Renal pelvis (tissue), 4 donors: ENCODE measurements around the gene SYT9. TPM values are rescaled to one million over a fixed set of nuclear protein-coding genes. Genes with fewer than 3 reads are reported as not detected.
"Not testable (repeated sequence)": the region's sequence is repeated elsewhere in the genome, so short reads cannot be mapped to it uniquely, and the experiment has no call there.

Experiments
- DNase-seq: peaks from one replicate; pipeline ENCODE4 v3.0.0-alpha.2; 2013
- polyA plus RNA-seq, 3 donors: library from polyadenylated mRNA; unstranded; fragments of 120-200 nt; gene quantifications; one replicate each; pipeline ENCODE4 v1.2.1, GENCODE V29; 2013; ENCODE audit not compliant: insufficient read length in 3 of 3

The SYT9 gene
- polyA plus RNA-seq, 3 donors: 3.7 to 5.1 (median 4.3) TPM

DNA sequence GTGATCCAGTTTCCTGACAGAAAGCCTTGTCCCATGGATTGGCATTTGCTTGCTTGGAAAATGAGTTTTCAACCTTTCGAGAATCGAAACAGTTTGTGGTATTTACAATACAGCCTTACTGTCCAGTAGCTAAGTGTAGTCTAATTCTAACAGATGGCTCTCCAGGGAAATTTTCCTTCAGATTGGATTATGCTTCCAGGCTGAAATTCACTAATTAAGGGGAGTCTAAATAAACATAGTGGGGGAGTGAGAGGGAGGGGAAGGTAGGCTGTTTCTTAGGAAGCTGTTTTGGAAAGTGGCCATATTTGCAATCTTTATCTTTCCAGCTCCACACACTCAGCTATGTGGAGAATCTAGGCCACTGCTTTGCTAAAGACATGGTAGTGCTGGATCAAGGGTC is 81.3 kb downstream of the SYT9 start:
- no peak for DNase-seq

GRCh38 chr11:7335442-7335841 is 83.7 kb downstream of the SYT9 start:
- DNase-seq: not testable (repeated sequence)

GRCh38 chr11:7341551-7341950 is 89.8 kb downstream of the SYT9 start:
- DNase-seq: no peak

DNA sequence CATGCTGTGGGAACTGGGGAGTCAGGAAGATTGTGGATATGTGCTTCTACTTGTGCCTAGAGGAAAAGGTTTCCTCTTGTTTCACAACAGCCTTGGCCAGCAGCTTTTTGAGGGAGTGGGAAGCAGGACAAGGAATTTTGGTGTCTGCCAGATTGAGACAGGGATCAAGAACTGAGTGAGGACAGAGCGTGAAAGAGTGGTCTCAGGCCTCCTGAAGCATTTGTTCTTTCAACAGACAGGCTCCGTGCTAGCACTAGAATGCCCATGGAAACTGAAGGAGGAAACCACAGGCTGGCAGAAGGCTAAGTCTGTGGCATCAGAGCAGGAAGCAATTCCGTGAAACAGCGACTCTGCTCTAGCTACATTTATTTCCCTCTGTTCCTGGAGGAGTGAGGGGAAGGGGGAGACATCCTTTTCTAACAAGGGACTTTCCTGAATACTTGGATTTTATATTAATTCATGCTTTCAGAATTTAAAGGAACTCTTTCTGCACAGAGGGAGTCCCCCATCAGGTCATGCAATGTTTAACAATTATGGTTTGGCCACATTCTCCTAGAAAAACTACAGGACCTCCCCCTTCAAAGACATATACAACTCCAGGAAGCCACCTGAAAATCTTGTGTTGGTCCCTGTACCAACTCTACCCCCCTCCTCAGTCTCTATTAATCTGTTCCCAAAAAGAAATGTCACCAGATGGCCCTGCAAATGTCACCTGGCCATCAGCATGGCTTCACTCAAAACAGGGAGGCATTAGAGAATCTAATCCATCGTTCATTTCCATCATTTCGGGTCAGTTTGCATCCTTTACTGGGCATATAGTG is 96.1 kb downstream of the SYT9 start:
- DNase-seq: no peak

GRCh38 chr11:7348432-7349304 is 97.0 kb downstream of the SYT9 start:
- DNase-seq: no peak

- DNase-seq: no peak
Observed at GRCh38 chr11:7351228-7351627, 99.5 kb downstream of the SYT9 start.

DNA sequence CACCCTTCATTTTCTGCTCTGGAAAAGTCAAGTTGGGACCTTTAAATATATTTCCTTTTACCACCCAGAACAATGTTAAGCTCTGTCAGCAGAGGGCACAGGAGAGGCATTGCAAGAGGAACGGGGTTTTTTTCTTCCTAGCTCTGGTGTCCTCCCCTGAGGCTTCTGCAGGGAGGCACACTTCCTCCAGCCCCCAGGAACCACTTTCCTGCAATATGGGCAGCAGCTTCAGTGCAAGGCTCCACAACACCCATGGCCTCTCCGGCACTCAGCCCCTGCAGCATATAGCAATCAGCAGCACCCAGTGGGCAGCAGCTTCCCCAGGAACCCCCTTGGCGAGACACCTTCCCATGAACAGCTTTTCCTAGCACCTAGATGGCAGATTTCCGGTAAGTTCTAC is 101.4 kb downstream of the SYT9 start:
- no peak for DNase-seq

GRCh38 chr11:7364660-7365059 is 113.0 kb downstream of the SYT9 start:
- no peak for DNase-seq

DNA sequence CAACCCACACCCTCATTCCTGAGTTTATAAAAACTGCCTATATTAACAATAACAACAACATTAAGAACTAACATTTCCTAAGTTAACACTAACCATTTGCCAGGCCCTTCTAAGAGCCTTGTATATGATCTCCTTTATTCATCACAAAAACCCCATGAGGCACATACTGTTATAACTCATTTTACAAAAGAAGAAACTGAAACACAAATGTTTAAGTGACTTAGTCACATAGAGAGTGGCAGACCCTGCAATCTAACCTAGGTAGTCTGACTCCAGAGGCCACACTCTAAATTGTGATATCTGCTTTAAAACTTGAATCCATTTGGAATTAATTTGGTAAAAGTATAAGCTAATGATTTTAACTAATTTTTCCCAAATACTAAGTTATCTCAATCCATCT is 116.1 kb downstream of the SYT9 start:
- DNase-seq: no peak

DNA sequence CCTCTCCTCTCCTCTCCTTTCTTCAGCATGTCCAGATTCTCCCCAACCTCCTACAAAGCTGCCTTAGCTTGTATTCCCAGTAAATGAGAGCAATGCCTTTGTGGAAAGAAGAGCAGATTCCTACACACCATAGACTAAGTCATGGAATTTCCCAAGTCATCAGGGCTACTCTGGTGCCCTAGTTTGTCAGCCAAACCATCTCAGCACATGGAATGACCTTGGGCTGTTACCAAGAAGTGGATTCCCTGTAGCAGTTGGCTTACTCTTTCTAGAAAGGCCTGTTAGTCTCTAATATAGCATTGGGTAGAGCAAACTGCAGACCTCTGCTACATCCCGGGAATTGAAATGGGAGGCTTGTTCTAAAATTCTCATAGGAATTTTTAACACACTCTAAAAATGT is 124.7 kb downstream of the SYT9 start:
- DNase-seq: no peak

- DNase-seq: no peak
Observed at GRCh38 chr11:7381937-7382336, 130.2 kb downstream of the SYT9 start.

DNA sequence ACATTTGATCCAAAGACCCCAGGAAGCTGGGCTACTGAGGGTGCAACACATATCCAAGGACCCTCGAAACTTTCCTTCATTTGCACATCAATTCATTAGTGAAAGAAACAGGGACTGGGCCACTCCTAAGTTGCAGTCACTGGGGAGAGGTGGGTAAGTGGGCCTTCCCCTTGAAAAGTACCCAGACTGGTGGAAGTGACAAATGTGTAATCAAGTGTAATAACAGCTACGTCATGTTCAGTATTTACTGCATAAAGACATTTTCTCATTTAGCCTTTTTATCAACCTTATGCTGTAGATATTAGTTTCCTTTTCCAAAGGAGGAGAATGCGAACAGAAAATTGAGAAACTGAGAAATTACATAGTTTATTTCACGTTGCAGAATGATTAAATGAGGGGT is 131.7 kb downstream of the SYT9 start:
- no peak for DNase-seq

DNA sequence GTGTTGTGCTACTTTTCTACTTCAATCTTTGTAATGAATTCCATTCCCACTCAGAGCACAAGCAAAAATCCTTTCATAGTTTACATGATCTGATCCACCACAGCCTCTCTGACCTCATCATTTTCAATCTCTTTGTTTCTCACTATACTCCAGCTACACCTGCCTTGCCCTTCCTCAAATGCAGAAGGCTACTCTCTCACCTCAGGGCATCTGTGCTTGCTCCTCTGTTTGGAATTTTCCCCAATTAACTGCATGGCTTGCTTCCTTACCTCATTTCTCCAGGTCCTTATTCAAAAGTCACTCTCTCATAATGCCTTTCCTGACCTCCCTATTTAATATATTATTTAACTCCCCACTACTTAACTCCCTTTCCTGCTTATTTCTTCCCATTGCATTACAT is 133.0 kb downstream of the SYT9 start:
- no peak for DNase-seq

DNA sequence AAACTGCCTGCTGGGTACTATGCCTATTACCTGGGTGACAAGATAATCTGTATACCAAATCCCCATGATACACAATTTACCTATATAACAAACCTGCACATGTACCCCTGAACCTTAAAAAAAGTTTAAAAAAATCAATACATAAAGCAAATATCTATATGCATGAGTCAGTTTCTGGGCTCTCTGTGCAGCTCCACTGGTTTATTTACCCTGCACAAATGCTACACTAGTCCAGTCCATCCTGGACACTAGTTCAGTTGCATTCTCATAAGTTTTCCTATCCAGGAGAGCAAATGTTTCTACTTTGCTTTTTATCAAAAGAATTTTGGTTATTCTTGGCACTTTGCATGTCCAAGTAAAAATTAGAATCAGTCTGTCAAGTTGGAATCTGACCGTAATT is 133.8 kb downstream of the SYT9 start:
- DNase-seq: no peak

GRCh38 chr11:7413961-7414915 is 162.5 kb downstream of the SYT9 start:
- no peak for DNase-seq

DNA sequence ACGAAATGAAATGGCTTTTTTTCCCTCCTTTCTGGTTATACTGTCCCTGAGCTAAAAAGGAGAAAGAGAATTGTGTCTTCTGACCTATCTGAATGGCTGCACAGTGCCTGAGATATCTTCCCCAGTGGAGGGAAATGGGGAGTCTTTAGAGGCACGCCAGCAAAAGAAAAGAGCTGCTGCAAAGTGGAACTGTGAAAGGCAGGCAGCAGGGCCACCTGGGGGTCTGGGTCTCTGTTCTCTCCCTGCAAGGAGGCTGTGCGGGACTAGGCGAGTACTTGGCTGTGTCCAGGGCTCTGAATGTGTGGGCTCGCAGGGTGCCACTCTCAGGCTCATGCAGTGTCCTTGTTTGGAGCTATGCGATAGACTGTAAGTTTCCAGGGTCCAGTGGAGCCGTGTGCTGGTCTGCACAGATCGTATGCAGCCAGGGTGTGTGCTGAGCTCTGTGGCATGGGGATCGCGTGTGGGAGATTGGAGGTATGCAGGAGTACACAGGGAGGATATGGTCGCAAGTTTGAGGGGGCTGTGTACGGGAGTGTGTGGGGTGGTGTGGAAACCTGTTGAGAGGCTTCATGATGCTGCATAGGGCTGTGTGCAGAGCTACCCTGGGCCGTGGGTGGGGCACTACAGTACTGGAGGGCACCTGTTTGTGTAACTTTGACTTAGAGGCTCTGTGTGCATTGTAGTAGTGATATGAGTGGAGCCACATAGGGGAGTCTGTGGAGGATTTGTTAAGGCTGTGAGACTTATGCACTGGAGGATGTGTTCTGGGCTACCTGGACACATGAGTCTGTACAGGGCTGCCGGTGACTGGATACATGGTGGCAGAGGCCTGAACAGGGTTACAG is 163.5 kb downstream of the SYT9 start:
- DNase-seq: no peak

DNA sequence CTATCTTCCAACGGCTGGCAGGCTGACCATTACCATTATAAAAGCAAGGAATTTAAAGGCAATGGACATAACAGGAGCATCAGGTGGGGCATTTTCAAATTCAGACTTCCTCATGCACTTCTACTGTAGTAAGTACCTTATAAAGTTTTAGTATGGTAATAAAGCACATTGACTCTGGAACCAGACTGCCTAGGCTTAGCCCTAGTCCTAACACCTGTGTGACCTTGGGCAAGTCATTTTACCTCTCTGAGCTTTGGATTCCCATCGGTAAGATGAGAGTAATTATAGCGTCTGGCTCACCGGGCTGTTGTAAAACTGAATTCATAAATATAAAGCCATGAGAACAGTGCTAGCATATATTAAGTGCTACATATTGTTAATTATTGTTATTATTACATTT is 164.4 kb downstream of the SYT9 start:
- DNase-seq: no peak

DNA sequence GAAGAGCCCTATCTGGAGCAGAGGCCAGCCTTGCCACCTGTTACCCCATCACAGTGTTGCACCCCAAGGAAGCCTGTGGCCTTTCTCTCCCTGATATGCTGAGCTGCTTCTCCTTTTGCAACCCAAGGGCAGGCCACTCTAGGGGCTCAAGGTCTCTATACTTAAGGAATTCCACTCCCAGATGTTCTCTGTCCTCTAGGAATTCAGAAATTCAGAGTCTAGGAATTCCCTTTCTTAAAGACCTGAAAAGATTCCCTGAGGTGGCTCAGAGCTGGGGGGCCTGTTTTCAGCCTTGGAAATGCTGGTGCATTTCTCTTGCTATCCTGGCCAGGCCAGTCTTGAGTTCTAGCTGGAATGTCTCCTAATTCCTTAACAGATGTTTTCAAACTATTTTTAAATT is 165.6 kb downstream of the SYT9 start:
- DNase-seq: no peak

DNA sequence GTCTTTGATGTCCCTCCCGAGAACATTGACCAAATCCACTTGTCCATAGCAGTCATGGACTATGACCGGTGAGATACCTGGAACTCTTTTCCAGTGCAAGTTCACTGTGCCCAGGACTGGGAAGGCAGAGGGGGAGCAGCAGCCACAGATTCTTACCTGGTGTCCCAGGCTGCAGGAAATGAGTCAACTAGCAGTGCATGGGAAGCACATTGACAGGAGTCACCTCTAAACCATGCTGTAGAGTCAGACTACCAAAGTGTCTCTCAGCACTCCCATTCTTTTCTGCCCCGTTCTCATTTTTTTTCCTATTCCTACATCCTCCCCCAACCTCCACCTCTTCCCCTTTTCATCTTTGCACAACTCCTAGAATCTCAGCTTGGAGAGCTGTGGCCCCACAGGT is 166.4 kb downstream of the SYT9 start:
- DNase-seq: no peak

- DNase-seq: no peak
Observed at GRCh38 chr11:7418906-7419305, 167.2 kb downstream of the SYT9 start.

GRCh38 chr11:7421136-7421535 is 169.4 kb downstream of the SYT9 start:
- DNase-seq: no peak
